Osteocyte (in vitro differentiated cells): ENCODE results near the gene POTEJ. TPM values are rescaled to one million over a fixed set of nuclear protein-coding genes. Genes with fewer than 3 reads are reported as not detected.
"Not testable (repeated sequence)": the region's sequence is repeated elsewhere in the genome, so short reads cannot be mapped to it uniquely, and the experiment has no call there.

Experiments
- DNase-seq: peaks from one replicate; pipeline ENCODE4 v3.0.0; 2021; ENCODE audit warnings: mixed read lengths; ENCODE audit not compliant: unreplicated experiment; ENCODE audit errors: extremely low spot score
- H3K27ac Mint-ChIP-seq: one replicate; pipeline ENCODE4 v1.8.0; 2021; ENCODE audit warnings: mild to moderate bottlenecking, mixed read lengths; ENCODE audit not compliant: unreplicated experiment
- H3K27me3 Mint-ChIP-seq: one replicate; pipeline ENCODE4 v1.8.0; 2021; ENCODE audit warnings: mixed read lengths; ENCODE audit not compliant: unreplicated experiment
- H3K36me3 Mint-ChIP-seq: one replicate; pipeline ENCODE4 v1.8.0; 2021; ENCODE audit warnings: mixed read lengths; ENCODE audit not compliant: unreplicated experiment
- H3K4me1 Mint-ChIP-seq: one replicate; pipeline ENCODE4 v1.8.0; 2021; ENCODE audit warnings: mixed read lengths; ENCODE audit not compliant: unreplicated experiment
- H3K4me3 Mint-ChIP-seq: one replicate; pipeline ENCODE4 v1.8.0; 2021; ENCODE audit warnings: mild to moderate bottlenecking, moderate library complexity, mixed read lengths; ENCODE audit not compliant: unreplicated experiment
- H3K9me3 Mint-ChIP-seq: one replicate; pipeline ENCODE4 v1.8.0; 2021; ENCODE audit warnings: mixed read lengths; ENCODE audit not compliant: unreplicated experiment
- total RNA-seq: library from RNA; stranded (reverse); gene quantifications from 2 replicates; pipeline ENCODE4 v1.2.1, GENCODE V29; 2021

The POTEJ gene
- total RNA-seq, 1 donor from 2014 or later, result not detected

DNA sequence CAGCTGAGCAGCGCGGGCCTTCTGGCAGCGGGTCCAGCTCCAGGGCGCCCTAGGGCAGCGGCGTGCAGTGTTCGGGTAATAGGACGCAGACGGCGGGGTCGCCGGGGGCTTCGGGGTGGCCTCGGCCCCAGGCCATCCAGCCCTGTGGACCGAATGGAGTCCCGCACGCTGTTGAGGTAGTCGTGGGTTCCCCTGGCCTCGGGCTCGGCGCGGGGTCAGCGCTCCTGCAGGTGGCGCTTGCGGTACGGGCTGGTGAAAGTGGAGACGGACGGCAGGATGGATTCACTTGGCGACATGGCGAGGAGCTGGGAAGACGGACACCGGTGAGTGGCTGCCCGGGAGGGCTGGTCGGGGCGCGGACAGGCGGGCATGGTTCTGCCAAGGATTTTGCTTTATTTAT, 82.2 kb downstream of the POTEJ start:
- H3K9me3 Mint-ChIP-seq, H3K27ac Mint-ChIP-seq, H3K4me1 Mint-ChIP-seq, H3K27me3 Mint-ChIP-seq, H3K36me3 Mint-ChIP-seq, H3K4me3 Mint-ChIP-seq, DNase-seq: not testable (repeated sequence)

DNA sequence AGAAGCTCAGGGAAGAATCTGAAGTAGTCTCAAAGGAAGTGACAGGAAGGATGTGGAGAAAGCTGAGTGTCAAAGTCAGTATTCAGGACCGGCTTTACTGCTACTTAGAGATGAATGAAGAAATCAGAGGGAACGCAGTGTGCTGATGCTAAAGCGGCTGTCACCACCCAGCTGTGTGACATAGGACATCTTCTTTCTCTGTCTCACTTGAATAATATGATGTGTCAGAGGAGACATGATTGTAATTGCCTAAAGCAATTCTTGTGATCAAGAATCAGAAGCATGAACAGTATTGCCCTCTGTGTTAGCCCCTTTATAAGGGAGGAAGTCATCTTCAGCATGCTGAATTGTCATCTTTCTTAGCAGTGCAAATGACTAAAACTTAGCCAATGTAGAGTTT, 92.0 kb downstream of the POTEJ start:
- not testable (repeated sequence) for H3K27ac Mint-ChIP-seq, H3K36me3 Mint-ChIP-seq, H3K9me3 Mint-ChIP-seq, H3K4me3 Mint-ChIP-seq, H3K27me3 Mint-ChIP-seq, H3K4me1 Mint-ChIP-seq, DNase-seq

Other genes starting within 250 kb of the POTEJ start
- 0.05 TPM in 1 of 2 replicates, not detected in the other for gene POTEI, start 102.1 kb upstream of the POTEJ start, total RNA-seq
- gene CFC1B, start 90.2 kb upstream of the POTEJ start, total RNA-seq, result not detected in 2 replicates
- not detected in 2 replicates for gene CFC1, start 11.9 kb upstream of the POTEJ start, total RNA-seq
- not detected in 2 replicates for gene GPR148, start 117.6 kb downstream of the POTEJ start, total RNA-seq
- not detected in 2 replicates for gene AMER3, start 144.1 kb downstream of the POTEJ start, total RNA-seq
- gene ARHGEF4, start 225.5 kb downstream of the POTEJ start, total RNA-seq, result 2.6 and 3.2 TPM in 2 replicates